Measurements from ENCODE around the gene ITGB4.
"Not testable (repeated sequence)": the region's sequence is repeated elsewhere in the genome, so short reads cannot be mapped to it uniquely, and the experiment has no call there.

Gene ITGB4

DNA sequence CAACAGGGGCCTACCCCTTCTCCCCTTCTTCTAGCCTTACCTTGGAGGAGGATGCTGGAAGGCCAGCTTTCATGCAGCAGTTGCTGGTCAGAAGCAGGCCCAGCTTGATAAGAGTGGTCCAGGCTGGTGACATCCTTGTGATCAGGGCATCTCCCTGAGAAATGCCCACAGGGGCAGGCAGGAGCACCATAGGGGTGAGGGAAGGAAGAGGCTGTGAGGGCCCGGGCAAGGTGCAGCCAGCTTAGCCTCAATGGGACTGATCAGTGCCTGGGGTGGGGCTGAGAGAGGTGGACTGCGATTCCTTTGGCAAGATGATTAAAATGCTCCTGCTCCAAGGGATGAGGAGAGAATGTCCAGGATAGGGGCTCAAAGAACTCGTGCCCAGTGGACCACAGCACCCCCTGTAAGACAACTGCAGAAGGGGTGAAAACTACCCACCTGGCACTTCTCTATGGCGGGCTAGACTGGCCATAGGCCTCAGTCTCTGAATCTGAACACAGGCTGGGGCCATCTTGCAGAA is 53.3 kb downstream of the ITGB4 start:
- H3K27ac ChIP-seq (ENCODE audit: low read depth, low read length): peak overlapping the region; percentile 40
- no peaks in the 10 kb centered on the region for H3K27me3 ChIP-seq (ENCODE audit: control insufficient read depth, insufficient read depth, low read length)
- no peak overlapping the region for H3K9ac ChIP-seq (ENCODE audit: low read length)
- peaks cover 16% of the 10 kb centered on the region for H3K4me1 ChIP-seq (ENCODE audit: control insufficient read depth, insufficient read depth, low read length)
- H3K36me3 ChIP-seq (ENCODE audit: control insufficient read depth, insufficient read depth, low read length): peaks cover 22% of the 10 kb centered on the region
- no peak overlapping the region for H3K4me3 ChIP-seq (ENCODE audit: low read length)

- Histone ChIP-seq H3K36me3 (ENCODE audit: control insufficient read depth, insufficient read depth, low read length) (peaks cover 22% of the 10 kb centered on the region), H3K27me3 (ENCODE audit: control insufficient read depth, insufficient read depth, low read length) (no peaks in the 10 kb centered on the region), H3K9ac (ENCODE audit: low read length) (no peak overlapping the region), H3K4me3 (ENCODE audit: low read length) (no peak overlapping the region), H3K27ac (ENCODE audit: low read depth, low read length) (peak overlapping the region; percentile 40), H3K4me1 (ENCODE audit: control insufficient read depth, insufficient read depth, low read length) (peaks cover 16% of the 10 kb centered on the region)
These were observed 53.9 kb downstream of the ITGB4 start for GRCh38 chr17:75774991-75775668.

- no peaks in the 10 kb centered on the region for H3K27me3 ChIP-seq (ENCODE audit: control insufficient read depth, insufficient read depth, low read length)
- H3K4me3 ChIP-seq (ENCODE audit: low read length): peak overlapping the region; percentile 47
- peaks cover 22% of the 10 kb centered on the region for H3K36me3 ChIP-seq (ENCODE audit: control insufficient read depth, insufficient read depth, low read length)
- peaks cover 16% of the 10 kb centered on the region for H3K4me1 ChIP-seq (ENCODE audit: control insufficient read depth, insufficient read depth, low read length)
- no peak overlapping the region for H3K9ac ChIP-seq (ENCODE audit: low read length)
- peak overlapping the region; percentile 1 for H3K27ac ChIP-seq (ENCODE audit: low read depth, low read length)
These were observed 55.4 kb downstream of the ITGB4 start for GRCh38 chr17:75776386-75777295.

DNA sequence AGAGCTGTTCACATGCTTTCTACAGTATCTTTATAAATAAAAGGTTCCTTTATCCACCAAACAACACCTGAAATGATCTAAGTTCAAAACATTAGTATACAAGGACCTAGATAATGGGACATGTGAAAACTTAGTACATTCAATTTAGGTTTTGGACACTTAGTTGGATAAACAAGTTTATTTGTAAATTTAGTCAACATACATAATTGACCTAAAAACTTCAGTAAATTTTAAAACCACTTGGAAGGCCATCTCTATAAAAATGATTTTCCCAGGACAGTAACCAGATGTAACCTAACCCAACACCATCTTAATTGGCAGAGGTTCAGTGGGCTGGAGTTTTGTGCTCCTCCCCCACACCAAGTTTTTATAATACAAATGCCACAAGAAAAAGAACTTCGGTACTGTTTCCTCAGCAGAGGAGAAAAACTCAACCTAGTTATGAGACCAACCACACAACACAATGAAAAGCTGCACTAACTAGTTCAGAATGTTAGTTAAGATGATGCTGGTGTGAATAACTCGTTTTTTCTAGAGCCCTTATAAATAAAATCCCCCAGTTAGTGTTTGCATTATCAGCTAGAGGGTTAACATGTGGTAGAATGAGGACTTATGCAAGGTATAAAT is 56.1 kb downstream of the ITGB4 start:
- Histone ChIP-seq H3K27me3 (ENCODE audit: control insufficient read depth, insufficient read depth, low read length) (no peaks in the 10 kb centered on the region), H3K4me1 (ENCODE audit: control insufficient read depth, insufficient read depth, low read length) (peaks cover 16% of the 10 kb centered on the region), H3K4me3 (ENCODE audit: low read length) (peak overlapping the region; percentile 90), H3K27ac (ENCODE audit: low read depth, low read length) (no peak overlapping the region), H3K9ac (ENCODE audit: low read length) (no peak overlapping the region), H3K36me3 (ENCODE audit: control insufficient read depth, insufficient read depth, low read length) (peaks cover 22% of the 10 kb centered on the region)

GRCh38 chr17:75778066-75778860 is 57.0 kb downstream of the ITGB4 start:
- Histone ChIP-seq H3K9ac (ENCODE audit: low read length) (peak overlapping the region; percentile 93), H3K36me3 (ENCODE audit: control insufficient read depth, insufficient read depth, low read length) (peaks cover 22% of the 10 kb centered on the region), H3K4me3 (ENCODE audit: low read length) (peak overlapping the region; percentile 90), H3K27ac (ENCODE audit: low read depth, low read length) (peak overlapping the region; percentile 99), H3K4me1 (ENCODE audit: control insufficient read depth, insufficient read depth, low read length) (peaks cover 16% of the 10 kb centered on the region)
- not testable (repeated sequence) for H3K27me3 ChIP-seq (ENCODE audit: control insufficient read depth, insufficient read depth, low read length)

DNA sequence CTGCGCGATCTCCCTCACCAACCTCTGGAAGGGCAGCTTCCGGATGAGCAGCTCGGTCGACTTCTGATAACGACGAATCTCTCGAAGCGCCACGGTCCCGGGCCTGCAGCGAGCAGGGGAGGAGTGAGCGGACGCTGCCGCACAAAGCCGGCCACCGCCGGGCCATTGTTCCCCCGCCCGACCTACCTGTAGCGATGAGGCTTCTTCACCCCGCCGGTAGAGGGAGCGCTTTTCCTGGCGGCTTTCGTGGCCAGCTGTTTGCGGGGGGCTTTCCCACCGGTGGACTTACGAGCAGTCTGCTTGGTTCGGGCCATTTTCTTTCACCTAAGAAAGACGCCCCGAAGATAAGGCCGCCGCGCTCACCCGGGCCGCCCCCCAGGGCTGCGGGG is 57.6 kb downstream of the ITGB4 start:
- Histone ChIP-seq H3K36me3 (ENCODE audit: control insufficient read depth, insufficient read depth, low read length) (peaks cover 22% of the 10 kb centered on the region), H3K4me1 (ENCODE audit: control insufficient read depth, insufficient read depth, low read length) (peaks cover 21% of the 10 kb centered on the region)

DNA sequence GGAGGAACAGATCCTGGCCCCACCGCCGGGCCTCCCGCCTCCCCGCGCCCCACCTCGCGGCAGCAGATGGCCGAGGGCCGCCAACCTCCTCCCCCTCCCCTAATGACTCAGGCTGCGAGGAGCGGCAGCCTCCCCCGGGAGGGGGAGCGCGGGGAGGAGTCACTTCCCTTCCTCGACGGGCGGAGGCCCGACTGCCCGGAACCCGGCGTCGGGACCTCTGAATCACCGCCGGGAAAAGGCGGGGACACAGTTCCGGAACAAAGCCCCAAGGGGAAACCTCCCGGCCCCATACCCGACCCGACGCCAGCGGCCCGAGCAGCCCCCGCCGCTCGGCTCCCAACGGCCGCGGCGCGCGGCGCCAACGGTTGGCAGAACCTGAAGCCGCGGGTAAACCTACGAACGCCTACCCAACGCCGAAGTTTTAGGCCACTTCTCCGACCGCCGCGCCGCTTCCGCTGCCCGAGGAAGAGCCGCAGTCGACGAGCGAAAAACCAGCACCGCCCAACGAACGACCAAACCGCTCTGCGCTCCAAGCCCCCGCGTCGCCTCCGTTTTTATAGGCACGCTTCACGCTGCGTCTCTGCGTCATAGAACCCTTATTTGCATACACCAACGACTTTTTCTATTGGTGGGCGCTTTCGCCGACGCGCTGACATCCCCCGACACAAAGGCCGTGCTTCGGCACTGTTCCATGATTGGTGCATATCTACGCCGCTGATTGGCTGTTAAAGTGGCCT is 58.2 kb downstream of the ITGB4 start:
- Histone ChIP-seq H3K27me3 (ENCODE audit: control insufficient read depth, insufficient read depth, low read length) (no peaks in the 10 kb centered on the region), H3K4me1 (ENCODE audit: control insufficient read depth, insufficient read depth, low read length) (peaks cover 26% of the 10 kb centered on the region), H3K4me3 (ENCODE audit: low read length) (peak overlapping the region; percentile 90), H3K36me3 (ENCODE audit: control insufficient read depth, insufficient read depth, low read length) (peaks cover 22% of the 10 kb centered on the region), H3K9ac (ENCODE audit: low read length) (peak overlapping the region; percentile 93), H3K27ac (ENCODE audit: low read depth, low read length) (peak overlapping the region; percentile 99)

More for the DNA sequence above, 57.6 kb downstream of the ITGB4 start:
- peak overlapping the region; percentile 90 for H3K4me3 ChIP-seq (ENCODE audit: low read length)
- peak overlapping the region; percentile 93 for H3K9ac ChIP-seq (ENCODE audit: low read length)
- peak overlapping the region; percentile 99 for H3K27ac ChIP-seq (ENCODE audit: low read depth, low read length)
- H3K27me3 ChIP-seq (ENCODE audit: control insufficient read depth, insufficient read depth, low read length): no peaks in the 10 kb centered on the region

- Histone ChIP-seq H3K4me1 (ENCODE audit: control insufficient read depth, insufficient read depth, low read length) (peaks cover 28% of the 10 kb centered on the region), H3K27me3 (ENCODE audit: control insufficient read depth, insufficient read depth, low read length) (no peaks in the 10 kb centered on the region), H3K4me3 (ENCODE audit: low read length) (no peak overlapping the region), H3K27ac (ENCODE audit: low read depth, low read length) (peak overlapping the region; percentile 44), H3K36me3 (ENCODE audit: control insufficient read depth, insufficient read depth, low read length) (peaks cover 16% of the 10 kb centered on the region), H3K9ac (ENCODE audit: low read length) (no peak overlapping the region)
These were observed 59.0 kb downstream of the ITGB4 start for GRCh38 chr17:75779987-75780889.

GRCh38 chr17:75783069-75783783 is 62.0 kb downstream of the ITGB4 start:
- Histone ChIP-seq H3K27ac (ENCODE audit: low read depth, low read length) (peak overlapping the region; percentile 98), H3K4me3 (ENCODE audit: low read length) (peak overlapping the region; percentile 17), H3K36me3 (ENCODE audit: control insufficient read depth, insufficient read depth, low read length) (peaks cover 7% of the 10 kb centered on the region), H3K27me3 (ENCODE audit: control insufficient read depth, insufficient read depth, low read length) (no peaks in the 10 kb centered on the region), H3K4me1 (ENCODE audit: control insufficient read depth, insufficient read depth, low read length) (peaks cover 24% of the 10 kb centered on the region), H3K9ac (ENCODE audit: low read length) (no peak overlapping the region)

- H3K4me1 ChIP-seq (ENCODE audit: control insufficient read depth, insufficient read depth, low read length): peaks cover 24% of the 10 kb centered on the region
- H3K27ac ChIP-seq (ENCODE audit: low read depth, low read length): peak overlapping the region; percentile 98
- peak overlapping the region; percentile 65 for H3K9ac ChIP-seq (ENCODE audit: low read length)
These were observed 62.7 kb downstream of the ITGB4 start for GRCh38 chr17:75783803-75784472.

More at GRCh38 chr17:75783803-75784472, 62.7 kb downstream of the ITGB4 start:
- no peaks in the 10 kb centered on the region for H3K27me3 ChIP-seq (ENCODE audit: control insufficient read depth, insufficient read depth, low read length)
- no peaks in the 10 kb centered on the region for H3K36me3 ChIP-seq (ENCODE audit: control insufficient read depth, insufficient read depth, low read length)
- peak overlapping the region; percentile 56 for H3K4me3 ChIP-seq (ENCODE audit: low read length)

Data from rectal smooth muscle tissue (tissue), 1 donor.